ENCODE results near the gene LUC7L. TPM values are rescaled to one million over a fixed set of nuclear protein-coding genes. Genes with fewer than 3 reads are reported as not detected.

LUC7L gene
- total RNA-seq, 1 experiment from 2014 or later, result 15.8 TPM

DNA sequence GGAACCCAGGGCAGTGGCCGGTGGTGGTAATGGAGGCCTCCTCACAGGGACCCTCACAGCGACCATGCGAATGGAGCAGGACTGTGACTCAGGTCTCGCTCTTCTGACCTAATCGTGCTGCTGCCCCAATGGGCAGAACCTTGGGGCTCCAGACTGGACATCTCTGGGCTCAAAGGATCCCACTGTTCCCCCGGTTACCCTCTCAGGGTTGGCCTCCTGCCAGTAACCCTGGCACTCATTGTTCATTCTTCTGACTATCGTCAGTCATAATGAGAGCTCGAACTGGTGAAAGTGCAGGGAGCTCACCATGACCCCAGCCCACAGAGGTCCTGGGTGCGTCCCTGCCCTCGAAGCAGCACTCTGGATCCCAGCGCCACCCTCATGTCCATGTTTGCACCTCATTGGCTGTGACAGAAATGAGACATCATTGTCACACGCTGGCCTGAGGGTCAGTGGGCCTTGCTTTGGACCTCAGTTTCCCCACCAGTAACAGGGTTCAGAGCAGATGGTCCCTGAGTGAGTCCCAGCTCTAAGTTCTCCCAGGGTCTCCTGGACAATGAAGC is 86.8 kb downstream of the LUC7L start:
- DNase-seq (ENCODE audit: low read depth), result no peak

DNA sequence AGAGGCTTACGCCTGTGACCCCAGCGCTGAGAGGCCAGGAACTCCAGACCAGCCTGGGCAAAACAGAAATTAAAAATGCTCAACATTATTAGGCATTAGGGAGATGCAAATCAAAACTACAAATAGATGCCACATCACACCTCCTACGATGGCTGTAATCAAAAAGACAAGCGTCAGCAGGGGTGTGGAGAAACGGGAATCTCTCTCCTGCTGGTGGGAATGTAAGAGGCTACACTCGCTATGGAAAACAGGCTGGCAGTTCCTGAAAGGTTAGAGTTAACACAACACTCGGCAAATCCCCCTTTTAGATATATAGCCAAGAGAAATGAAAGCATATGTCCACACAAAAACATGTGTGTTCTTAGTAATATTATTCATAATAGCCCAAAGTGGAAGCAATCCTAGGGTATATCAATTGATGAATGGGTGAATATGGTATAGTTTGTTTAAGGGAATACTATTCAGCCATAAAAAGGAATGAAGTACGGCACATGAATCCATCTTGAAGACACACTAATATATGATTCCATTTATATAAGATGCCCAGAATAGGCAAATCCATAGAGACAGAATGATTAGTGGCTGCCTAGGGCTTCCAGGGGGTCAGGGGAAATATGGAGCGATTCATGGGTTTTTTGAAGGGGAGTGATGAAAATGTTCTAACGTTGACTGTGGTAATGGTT is 88.9 kb downstream of the LUC7L start:
- no peak for DNase-seq (ENCODE audit: low read depth)

Other genes with a start within 250 kb of the LUC7L start
- 8.3 and 11.2 TPM in 2 replicates for gene POLR3K, start 175.8 kb downstream of the LUC7L start, total RNA-seq (2014; rRNA removed; shearing (Covaris generic))
- gene SNRNP25, start 175.6 kb downstream of the LUC7L start, total RNA-seq (2014; rRNA removed; shearing (Covaris generic)), result 49.5 and 50.4 TPM in 2 replicates
- gene RHBDF1, start 156.8 kb downstream of the LUC7L start, total RNA-seq (2014; rRNA removed; shearing (Covaris generic)), result 4.9 and 11.9 TPM in 2 replicates
- gene MPG, start 151.2 kb downstream of the LUC7L start, total RNA-seq (2014; rRNA removed; shearing (Covaris generic)), result 67.3 and 91.9 TPM in 2 replicates
- gene NPRL3, start 90.8 kb downstream of the LUC7L start, total RNA-seq (2014; rRNA removed; shearing (Covaris generic)), result 5.3 and 6.9 TPM in 2 replicates
- not detected in 2 replicates for gene HBZ, start 76.8 kb downstream of the LUC7L start, total RNA-seq (2014; rRNA removed; shearing (Covaris generic))
- gene HBM, start 63.5 kb downstream of the LUC7L start, total RNA-seq (2014; rRNA removed; shearing (Covaris generic)), result not detected in 2 replicates
- gene HBA2, start 56.6 kb downstream of the LUC7L start, total RNA-seq (2014; rRNA removed; shearing (Covaris generic)), result 1.4 TPM in 1 of 2 replicates, not detected in the other
- gene HBA1, start 52.8 kb downstream of the LUC7L start, total RNA-seq (2014; rRNA removed; shearing (Covaris generic)), result not detected in 2 replicates
- not detected in 2 replicates for gene HBQ1, start 49.0 kb downstream of the LUC7L start, total RNA-seq (2014; rRNA removed; shearing (Covaris generic))
- gene FAM234A, start 5.4 kb upstream of the LUC7L start, total RNA-seq (2014; rRNA removed; shearing (Covaris generic)), result 166 and 215 TPM in 2 replicates
- gene RGS11, start 46.5 kb upstream of the LUC7L start, total RNA-seq (2014; rRNA removed; shearing (Covaris generic)), result not detected in 2 replicates
- gene ARHGDIG, start 51.1 kb upstream of the LUC7L start, total RNA-seq (2014; rRNA removed; shearing (Covaris generic)), result not detected in 2 replicates
- gene PDIA2, start 53.7 kb upstream of the LUC7L start, total RNA-seq (2014; rRNA removed; shearing (Covaris generic)), result 0.25 TPM in 1 of 2 replicates, not detected in the other
- gene AXIN1, start 123.3 kb upstream of the LUC7L start, total RNA-seq (2014; rRNA removed; shearing (Covaris generic)), result 6.6 and 15.5 TPM in 2 replicates
- 162 and 177 TPM in 2 replicates for gene MRPL28, start 141.1 kb upstream of the LUC7L start, total RNA-seq (2014; rRNA removed; shearing (Covaris generic))
- 54.9 and 71.2 TPM in 2 replicates for gene PGAP6, start 152.5 kb upstream of the LUC7L start, total RNA-seq (2014; rRNA removed; shearing (Covaris generic))
- 92.0 and 101 TPM in 2 replicates for gene NME4, start 167.8 kb upstream of the LUC7L start, total RNA-seq (2014; rRNA removed; shearing (Covaris generic))
- gene DECR2, start 172.4 kb upstream of the LUC7L start, total RNA-seq (2014; rRNA removed; shearing (Covaris generic)), result 2.2 and 6.6 TPM in 2 replicates
- 14.0 and 21.1 TPM in 2 replicates for gene RAB11FIP3, start 196.2 kb upstream of the LUC7L start, total RNA-seq (2014; rRNA removed; shearing (Covaris generic))

All from M059J (cell line).